ENCODE measurements around the gene TUBE1. TPM values are rescaled to one million over a fixed set of nuclear protein-coding genes. Genes with fewer than 3 reads are reported as not detected.

Gene TUBE1
- total RNA-seq, 1 experiment from 2014 or later: 11.6 TPM

GRCh38 chr6:112058243-112059032, 28.8 kb downstream of the TUBE1 start:
- Mint-ChIP-seq H3K9me3 (no peaks in the 10 kb centered on the region), H3K4me1 (no peaks in the 10 kb centered on the region), H3K27me3 (ENCODE audit: low read depth) (no peaks in the 10 kb centered on the region), H3K27ac (no peak overlapping the region), H3K36me3 (ENCODE audit: insufficient read depth in 1 of 3, low read depth in 3 of 3) (no peaks in the 10 kb centered on the region), H3K4me3 (no peak overlapping the region)
- H3K23me2 ChIP-seq (ENCODE audit: insufficient read length, low read depth, low read length, poor library complexity, severe bottlenecking): no peaks in the 10 kb centered on the region
- no peak overlapping the region for H4K8ac ChIP-seq (replicated peaks; ENCODE audit: insufficient read length, low read depth, low read length)
- H3K79me2 ChIP-seq (ENCODE audit: insufficient read depth, low read length): no peaks in the 10 kb centered on the region
- no peaks in the 10 kb centered on the region for H3K27me3 ChIP-seq (ENCODE audit: insufficient read depth, low read length)
- no peak overlapping the region for H2BK5ac ChIP-seq (ENCODE audit: insufficient read length, low read length)
- H3K9ac ChIP-seq (ENCODE audit: extremely low read depth, insufficient read length, low read length): no peak overlapping the region
- no peaks in the 10 kb centered on the region for H3K79me1 ChIP-seq (ENCODE audit: insufficient read depth, low read depth, low read length, poor library complexity, severe bottlenecking)
- H2AFZ ChIP-seq (ENCODE audit: low read length): no peak overlapping the region
- DNase-seq: no peak
- H2BK12ac ChIP-seq (ENCODE audit: insufficient read length, low read depth, low read length): no peak overlapping the region
- H3K23ac ChIP-seq (ENCODE audit: insufficient read length, low read depth, low read length): no peak overlapping the region
- no peak overlapping the region for H2BK20ac ChIP-seq (ENCODE audit: low read depth, low read length, poor library complexity, severe bottlenecking)
- no peak overlapping the region for H3K56ac ChIP-seq (ENCODE audit: insufficient read length, low read depth, low read length)
- H4K20me1 ChIP-seq (ENCODE audit: control insufficient read depth, insufficient read depth, insufficient read length): no peaks in the 10 kb centered on the region
- no peak overlapping the region for H3K4ac ChIP-seq (ENCODE audit: low read depth, low read length)
- no peak overlapping the region for H3K14ac ChIP-seq (ENCODE audit: insufficient read depth, low read length)
- H3T11ph ChIP-seq (ENCODE audit: low read length): no peak overlapping the region
- no peak overlapping the region for H2BK120ac ChIP-seq (ENCODE audit: low read depth, low read length, poor library complexity, severe bottlenecking)
- H3K27ac ChIP-seq (ENCODE audit: insufficient read length, low read depth, low read length): no peak overlapping the region
- WGBS (ENCODE audit: extremely low coverage, insufficient read length, low lambda C conversion rate): no CpG with 5 or more reads among the region's 4 CpGs
- H4K91ac ChIP-seq (ENCODE audit: insufficient read length, low read depth, low read length): no peak overlapping the region
- H3K4me2 ChIP-seq (ENCODE audit: insufficient read depth, insufficient read length, low read length): no peak overlapping the region
- H3K18ac ChIP-seq (ENCODE audit: insufficient read length, low read depth, low read length): no peak overlapping the region
- H2BK15ac ChIP-seq (ENCODE audit: low read depth, low read length): no peak overlapping the region
- H2AK5ac ChIP-seq (ENCODE audit: insufficient read length, low read length): no peak overlapping the region
- no peaks in the 10 kb centered on the region for H3K9me3 ChIP-seq (ENCODE audit: control insufficient read depth, low read depth, low read length)
- no peak overlapping the region for H4K5ac ChIP-seq (ENCODE audit: insufficient read length, low read depth, low read length)
- no peak for TF ChIP-seq CTCF (conservative IDR thresholded peaks at IDR 0.05)
- H3K4me1 ChIP-seq (ENCODE audit: insufficient read depth, low read length): no peaks in the 10 kb centered on the region

All from H9 (cell line).